ENCODE data around the gene TNN. TPM values are rescaled to one million over a fixed set of nuclear protein-coding genes. Genes with fewer than 3 reads are reported as not detected.

Gene TNN
- total and polyA plus RNA-seq, 2 experiments from 2014 or later, result 0.18 to 0.31 TPM

DNA sequence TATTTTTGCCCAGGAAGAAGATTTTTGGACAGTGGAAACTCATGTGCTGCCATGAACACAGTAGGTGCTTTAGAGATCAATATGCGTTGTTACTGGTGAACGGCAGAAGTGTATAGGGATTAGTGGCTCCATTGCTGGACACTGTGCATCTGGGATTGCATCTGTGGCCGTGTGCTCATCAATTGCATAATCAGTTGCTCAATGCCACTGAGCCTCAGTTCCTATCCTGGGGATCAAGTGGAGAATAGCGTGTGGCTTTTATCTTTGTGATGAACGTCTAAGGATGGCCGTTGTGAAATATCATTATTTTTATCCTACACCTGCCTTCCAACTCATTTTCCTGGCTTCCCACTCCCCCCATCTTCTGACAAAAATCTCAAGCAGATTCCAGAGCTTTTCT is 5.4 kb downstream of the TNN start:
- H2AFZ ChIP-seq, result peak overlapping the region; percentile 91
- H3K36me3 ChIP-seq (ENCODE audit: insufficient read depth), result no peaks in the 10 kb centered on the region
- H3K27ac ChIP-seq (ENCODE audit: low read depth), result no peak overlapping the region
- H3K4me1 ChIP-seq (ENCODE audit: insufficient read depth), result peaks cover 25% of the 10 kb centered on the region
- no peaks in the 10 kb centered on the region; the same call in 2 of the 3 replicates for H3K9me3 Mint-ChIP-seq
- H3F3A ChIP-seq (replicated peaks; ENCODE audit: low read depth), result no peaks in the 10 kb centered on the region
- H3K27me3 Mint-ChIP-seq (ENCODE audit: insufficient read depth, low read depth, poor library complexity), result peaks cover 12% of the 10 kb centered on the region
- H3K4me3 ChIP-seq, result no peak overlapping the region
- no peak overlapping the region; the same call in 1 of the 2 replicates for H3K27ac Mint-ChIP-seq
- no peaks in the 10 kb centered on the region for H3K79me2 ChIP-seq (replicated peaks; ENCODE audit: insufficient read depth)
- peaks cover 39% of the 10 kb centered on the region for H3K4me1 Mint-ChIP-seq
- no peak for DNase-seq (ENCODE audit: low spot score)
- 0 out of 3 replicates have a peak overlapping the region, but pooled peaks have one; percentile 12 for H3K4me3 Mint-ChIP-seq
- no peaks in the 10 kb centered on the region for H4K20me1 ChIP-seq (replicated peaks; ENCODE audit: insufficient read depth)
- no peak for TF ChIP-seq ZNF114 (CRISPR knock-in tag; IDR thresholded peaks at IDR 0.05)
- TF ChIP-seq JUNB (IDR thresholded peaks at IDR 0.05; ENCODE audit: unreplicated experiment), result no peak
- TF ChIP-seq, protein P1, sequence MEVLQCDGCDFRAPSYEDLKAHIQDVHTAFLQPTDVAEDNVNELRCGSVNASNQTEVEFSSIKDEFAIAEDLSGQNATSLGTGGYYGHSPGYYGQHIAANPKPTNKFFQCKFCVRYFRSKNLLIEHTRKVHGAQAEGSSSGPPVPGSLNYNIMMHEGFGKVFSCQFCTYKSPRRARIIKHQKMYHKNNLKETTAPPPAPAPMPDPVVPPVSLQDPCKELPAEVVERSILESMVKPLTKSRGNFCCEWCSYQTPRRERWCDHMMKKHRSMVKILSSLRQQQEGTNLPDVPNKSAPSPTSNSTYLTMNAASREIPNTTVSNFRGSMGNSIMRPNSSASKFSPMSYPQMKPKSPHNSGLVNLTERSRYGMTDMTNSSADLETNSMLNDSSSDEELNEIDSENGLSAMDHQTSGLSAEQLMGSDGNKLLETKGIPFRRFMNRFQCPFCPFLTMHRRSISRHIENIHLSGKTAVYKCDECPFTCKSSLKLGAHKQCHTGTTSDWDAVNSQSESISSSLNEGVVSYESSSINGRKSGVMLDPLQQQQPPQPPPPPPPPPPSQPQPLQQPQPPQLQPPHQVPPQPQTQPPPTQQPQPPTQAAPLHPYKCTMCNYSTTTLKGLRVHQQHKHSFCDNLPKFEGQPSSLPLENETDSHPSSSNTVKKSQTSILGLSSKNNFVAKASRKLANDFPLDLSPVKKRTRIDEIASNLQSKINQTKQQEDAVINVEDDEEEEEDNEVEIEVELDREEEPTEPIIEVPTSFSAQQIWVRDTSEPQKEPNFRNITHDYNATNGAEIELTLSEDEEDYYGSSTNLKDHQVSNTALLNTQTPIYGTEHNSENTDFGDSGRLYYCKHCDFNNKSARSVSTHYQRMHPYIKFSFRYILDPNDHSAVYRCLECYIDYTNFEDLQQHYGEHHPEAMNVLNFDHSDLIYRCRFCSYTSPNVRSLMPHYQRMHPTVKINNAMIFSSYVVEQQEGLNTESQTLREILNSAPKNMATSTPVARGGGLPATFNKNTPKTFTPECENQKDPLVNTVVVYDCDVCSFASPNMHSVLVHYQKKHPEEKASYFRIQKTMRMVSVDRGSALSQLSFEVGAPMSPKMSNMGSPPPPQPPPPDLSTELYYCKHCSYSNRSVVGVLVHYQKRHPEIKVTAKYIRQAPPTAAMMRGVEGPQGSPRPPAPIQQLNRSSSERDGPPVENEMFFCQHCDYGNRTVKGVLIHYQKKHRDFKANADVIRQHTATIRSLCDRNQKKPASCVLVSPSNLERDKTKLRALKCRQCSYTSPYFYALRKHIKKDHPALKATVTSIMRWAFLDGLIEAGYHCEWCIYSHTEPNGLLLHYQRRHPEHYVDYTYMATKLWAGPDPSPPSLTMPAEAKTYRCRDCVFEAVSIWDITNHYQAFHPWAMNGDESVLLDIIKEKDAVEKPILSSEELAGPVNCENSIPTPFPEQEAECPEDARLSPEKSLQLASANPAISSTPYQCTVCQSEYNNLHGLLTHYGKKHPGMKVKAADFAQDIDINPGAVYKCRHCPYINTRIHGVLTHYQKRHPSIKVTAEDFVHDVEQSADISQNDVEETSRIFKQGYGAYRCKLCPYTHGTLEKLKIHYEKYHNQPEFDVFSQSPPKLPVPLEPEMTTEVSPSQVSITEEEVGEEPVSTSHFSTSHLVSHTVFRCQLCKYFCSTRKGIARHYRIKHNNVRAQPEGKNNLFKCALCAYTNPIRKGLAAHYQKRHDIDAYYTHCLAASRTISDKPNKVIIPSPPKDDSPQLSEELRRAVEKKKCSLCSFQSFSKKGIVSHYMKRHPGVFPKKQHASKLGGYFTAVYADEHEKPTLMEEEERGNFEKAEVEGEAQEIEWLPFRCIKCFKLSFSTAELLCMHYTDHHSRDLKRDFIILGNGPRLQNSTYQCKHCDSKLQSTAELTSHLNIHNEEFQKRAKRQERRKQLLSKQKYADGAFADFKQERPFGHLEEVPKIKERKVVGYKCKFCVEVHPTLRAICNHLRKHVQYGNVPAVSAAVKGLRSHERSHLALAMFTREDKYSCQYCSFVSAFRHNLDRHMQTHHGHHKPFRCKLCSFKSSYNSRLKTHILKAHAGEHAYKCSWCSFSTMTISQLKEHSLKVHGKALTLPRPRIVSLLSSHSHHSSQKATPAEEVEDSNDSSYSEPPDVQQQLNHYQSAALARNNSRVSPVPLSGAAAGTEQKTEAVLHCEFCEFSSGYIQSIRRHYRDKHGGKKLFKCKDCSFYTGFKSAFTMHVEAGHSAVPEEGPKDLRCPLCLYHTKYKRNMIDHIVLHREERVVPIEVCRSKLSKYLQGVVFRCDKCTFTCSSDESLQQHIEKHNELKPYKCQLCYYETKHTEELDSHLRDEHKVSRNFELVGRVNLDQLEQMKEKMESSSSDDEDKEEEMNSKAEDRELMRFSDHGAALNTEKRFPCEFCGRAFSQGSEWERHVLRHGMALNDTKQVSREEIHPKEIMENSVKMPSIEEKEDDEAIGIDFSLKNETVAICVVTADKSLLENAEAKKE (CRISPR knock-in tag; IDR thresholded peaks at IDR 0.05), result no peak
- TF ChIP-seq EZH2phosphoT487 (IDR thresholded peaks at IDR 0.05; ENCODE audit: unreplicated experiment), result no peak
- TF ChIP-seq, protein P2, sequence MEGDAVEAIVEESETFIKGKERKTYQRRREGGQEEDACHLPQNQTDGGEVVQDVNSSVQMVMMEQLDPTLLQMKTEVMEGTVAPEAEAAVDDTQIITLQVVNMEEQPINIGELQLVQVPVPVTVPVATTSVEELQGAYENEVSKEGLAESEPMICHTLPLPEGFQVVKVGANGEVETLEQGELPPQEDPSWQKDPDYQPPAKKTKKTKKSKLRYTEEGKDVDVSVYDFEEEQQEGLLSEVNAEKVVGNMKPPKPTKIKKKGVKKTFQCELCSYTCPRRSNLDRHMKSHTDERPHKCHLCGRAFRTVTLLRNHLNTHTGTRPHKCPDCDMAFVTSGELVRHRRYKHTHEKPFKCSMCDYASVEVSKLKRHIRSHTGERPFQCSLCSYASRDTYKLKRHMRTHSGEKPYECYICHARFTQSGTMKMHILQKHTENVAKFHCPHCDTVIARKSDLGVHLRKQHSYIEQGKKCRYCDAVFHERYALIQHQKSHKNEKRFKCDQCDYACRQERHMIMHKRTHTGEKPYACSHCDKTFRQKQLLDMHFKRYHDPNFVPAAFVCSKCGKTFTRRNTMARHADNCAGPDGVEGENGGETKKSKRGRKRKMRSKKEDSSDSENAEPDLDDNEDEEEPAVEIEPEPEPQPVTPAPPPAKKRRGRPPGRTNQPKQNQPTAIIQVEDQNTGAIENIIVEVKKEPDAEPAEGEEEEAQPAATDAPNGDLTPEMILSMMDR (conservative IDR thresholded peaks at IDR 0.05; ENCODE audit: low read depth in 2 of 2), result no peak
- no peak for TF ChIP-seq EZH2 (IDR thresholded peaks at IDR 0.05; ENCODE audit: low read depth, unreplicated experiment)
- TF ChIP-seq STAT1 (IDR thresholded peaks at IDR 0.05; ENCODE audit: unreplicated experiment), result no peak
- TF ChIP-seq POLR2AphosphoS5 (IDR thresholded peaks at IDR 0.05; ENCODE audit: low read depth), result no peak
- TF ChIP-seq REST (IDR thresholded peaks at IDR 0.05; ENCODE audit: unreplicated experiment), result no peak
- no peak for TF ChIP-seq CREB1 (CRISPR knock-in tag; IDR thresholded peaks at IDR 0.05; ENCODE audit: low read depth)
- TF ChIP-seq ZNF331 (CRISPR knock-in tag; IDR thresholded peaks at IDR 0.05; ENCODE audit: low read depth), result no peak
- TF ChIP-seq, protein P3, sequence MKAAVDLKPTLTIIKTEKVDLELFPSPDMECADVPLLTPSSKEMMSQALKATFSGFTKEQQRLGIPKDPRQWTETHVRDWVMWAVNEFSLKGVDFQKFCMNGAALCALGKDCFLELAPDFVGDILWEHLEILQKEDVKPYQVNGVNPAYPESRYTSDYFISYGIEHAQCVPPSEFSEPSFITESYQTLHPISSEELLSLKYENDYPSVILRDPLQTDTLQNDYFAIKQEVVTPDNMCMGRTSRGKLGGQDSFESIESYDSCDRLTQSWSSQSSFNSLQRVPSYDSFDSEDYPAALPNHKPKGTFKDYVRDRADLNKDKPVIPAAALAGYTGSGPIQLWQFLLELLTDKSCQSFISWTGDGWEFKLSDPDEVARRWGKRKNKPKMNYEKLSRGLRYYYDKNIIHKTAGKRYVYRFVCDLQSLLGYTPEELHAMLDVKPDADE (IDR thresholded peaks at IDR 0.05), result no peak
- TF ChIP-seq NANOG (IDR thresholded peaks at IDR 0.05; ENCODE audit: borderline replicate concordance), result no peak
- H3K9me2 ChIP-seq (ENCODE audit: insufficient read depth), result no peaks in the 10 kb centered on the region
- H3K27me3 ChIP-seq (ENCODE audit: insufficient read depth), result no peaks in the 10 kb centered on the region
- no peaks in the 10 kb centered on the region for H3K36me3 Mint-ChIP-seq (ENCODE audit: low read depth)
- ATAC-seq, result no peak
- peak overlapping the region; percentile 27; the same call in 1 of the 2 replicates for H3K4me2 ChIP-seq

All from GM23338 (cell line).